ENCODE measurements around the gene EIPR1. TPM values are rescaled to one million over a fixed set of nuclear protein-coding genes. Genes with fewer than 3 reads are reported as not detected.
A peak's percentile ranks its signal among the peaks of the same experiment; 100 is the strongest.
"Not testable (repeated sequence)": the region's sequence is repeated elsewhere in the genome, so short reads cannot be mapped to it uniquely, and the experiment has no call there.

EIPR1 gene
- total and polyA plus RNA-seq, 2 of the 13 experiments (the other 11 are each of a cell fraction or from before 2014, with no cell fraction given), result 70.0 to 96.3 TPM

DNA sequence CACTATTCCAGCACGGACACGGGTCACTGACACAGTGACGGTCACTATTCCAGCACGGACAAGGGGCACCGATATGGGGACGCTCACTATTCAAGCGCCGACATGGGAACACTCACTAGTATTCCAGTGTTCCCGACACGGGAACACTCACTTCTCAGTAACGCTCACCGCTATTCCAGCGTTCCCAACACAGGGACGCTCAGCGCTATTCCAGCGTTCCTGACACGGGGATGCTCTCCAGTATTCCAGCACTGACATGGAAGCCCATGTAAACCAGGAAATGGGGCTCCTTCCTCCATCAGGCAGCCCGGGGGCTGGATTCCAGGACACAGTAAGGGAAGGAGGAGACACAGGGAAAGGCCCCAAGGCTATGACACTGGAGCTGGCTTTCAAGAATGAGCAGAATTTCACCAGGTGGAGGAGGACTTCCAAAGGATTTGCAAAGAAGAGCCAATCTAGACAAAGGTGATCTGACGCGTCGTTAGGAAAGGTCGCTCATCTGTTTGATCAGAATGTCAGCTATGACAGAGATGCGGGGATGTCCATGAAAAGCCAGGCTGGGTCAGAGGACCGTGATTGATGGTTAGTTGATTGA lies 196.1 kb downstream of the EIPR1 start (continued):
- TF ChIP-seq, protein P1, sequence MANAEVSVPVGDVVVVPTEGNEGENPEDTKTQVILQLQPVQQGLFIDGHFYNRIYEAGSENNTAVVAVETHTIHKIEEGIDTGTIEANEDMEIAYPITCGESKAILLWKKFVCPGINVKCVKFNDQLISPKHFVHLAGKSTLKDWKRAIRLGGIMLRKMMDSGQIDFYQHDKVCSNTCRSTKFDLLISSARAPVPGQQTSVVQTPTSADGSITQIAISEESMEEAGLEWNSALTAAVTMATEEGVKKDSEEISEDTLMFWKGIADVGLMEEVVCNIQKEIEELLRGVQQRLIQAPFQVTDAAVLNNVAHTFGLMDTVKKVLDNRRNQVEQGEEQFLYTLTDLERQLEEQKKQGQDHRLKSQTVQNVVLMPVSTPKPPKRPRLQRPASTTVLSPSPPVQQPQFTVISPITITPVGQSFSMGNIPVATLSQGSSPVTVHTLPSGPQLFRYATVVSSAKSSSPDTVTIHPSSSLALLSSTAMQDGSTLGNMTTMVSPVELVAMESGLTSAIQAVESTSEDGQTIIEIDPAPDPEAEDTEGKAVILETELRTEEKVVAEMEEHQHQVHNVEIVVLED (CRISPR knock-in tag; IDR thresholded peaks at IDR 0.05; ENCODE audit: borderline replicate concordance), result no peak
- no peak for TF ChIP-seq KDM3A (CRISPR knock-in tag; IDR thresholded peaks at IDR 0.05; ENCODE audit: low read depth)
- no peak for TF ChIP-seq MATR3 (CRISPR knock-in tag; IDR thresholded peaks at IDR 0.05)
- TF ChIP-seq ELF4 (CRISPR knock-in tag; IDR thresholded peaks at IDR 0.05; ENCODE audit: borderline replicate concordance), result no peak
- no peak for TF ChIP-seq ZBTB1 (CRISPR knock-in tag; IDR thresholded peaks at IDR 0.05; ENCODE audit: borderline replicate concordance)
- no peak for TF ChIP-seq ZNF562 (CRISPR knock-in tag; IDR thresholded peaks at IDR 0.05; ENCODE audit: borderline replicate concordance)
- TF ChIP-seq DPF2 (CRISPR knock-in tag; IDR thresholded peaks at IDR 0.05; ENCODE audit: borderline replicate concordance, low read depth), result no peak
- TF ChIP-seq NFE2L1 (CRISPR knock-in tag; IDR thresholded peaks at IDR 0.05; ENCODE audit: borderline replicate concordance), result no peak
- no peak for TF ChIP-seq GLI4 (CRISPR knock-in tag; IDR thresholded peaks at IDR 0.05; ENCODE audit: borderline replicate concordance)
- TF ChIP-seq, protein P2, sequence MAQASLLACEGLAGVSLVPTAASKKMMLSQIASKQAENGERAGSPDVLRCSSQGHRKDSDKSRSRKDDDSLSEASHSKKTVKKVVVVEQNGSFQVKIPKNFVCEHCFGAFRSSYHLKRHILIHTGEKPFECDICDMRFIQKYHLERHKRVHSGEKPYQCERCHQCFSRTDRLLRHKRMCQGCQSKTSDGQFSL (CRISPR knock-in tag; IDR thresholded peaks at IDR 0.05), result no peak

DNA sequence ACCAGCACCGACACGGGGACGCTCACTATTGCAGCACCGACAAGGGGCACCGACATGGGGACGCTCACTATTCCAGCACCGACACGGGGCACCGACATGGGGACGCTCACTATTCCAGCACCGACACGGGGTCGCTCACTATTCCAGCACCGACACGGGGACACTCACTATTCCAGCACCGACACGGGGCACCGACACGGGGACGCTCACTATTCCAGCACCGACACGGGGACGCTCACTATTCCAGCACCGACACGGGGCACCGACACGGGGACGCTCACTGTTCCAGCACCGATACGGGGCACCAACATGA lies 196.8 kb downstream of the EIPR1 start:
- CTCF ChIA-PET (ENCODE audit: low intra/inter-chr PET ratio, low total read pairs); DNase-seq (ENCODE audit: low spot score): not testable (repeated sequence)

More for the DNA sequence above, 196.8 kb downstream of the EIPR1 start:
- H3K27me3 ChIP-seq (ENCODE audit: control insufficient read depth in 1 of 2, insufficient read depth in 2 of 2, low read length in 2 of 2); H3K27ac ChIP-seq (ENCODE audit: extremely low read length, insufficient read depth, low read length); intact Hi-C loops (cut with micrococcal nuclease; ENCODE audit: unreplicated experiment); H3K4me3 ChIP-seq (replicated peaks in 1 of 3; ENCODE audit: insufficient read depth in 1 of 3, low read depth in 2 of 3, low read length in 3 of 3); H3K79me2 ChIP-seq (ENCODE audit: insufficient read depth, low read length); H3K36me3 ChIP-seq (replicated peaks in 1 of 2; ENCODE audit: control insufficient read depth in 1 of 2, insufficient read depth in 2 of 2, low read length in 2 of 2); H2AFZ ChIP-seq (ENCODE audit: low read length); H3K4me1 ChIP-seq (ENCODE audit: insufficient read depth, low read length); H4K20me1 ChIP-seq (ENCODE audit: insufficient read depth, low read length); H3K4me2 ChIP-seq (ENCODE audit: low read depth, low read length); BruUV-seq (replicated peaks); H3K9ac ChIP-seq (ENCODE audit: insufficient read depth, low read depth, low read length); POLR2A ChIA-PET; H3K9me3 ChIP-seq (ENCODE audit: low read length); in situ Hi-C loops (cut with HindIII; ENCODE audit: extremely low pct_ligation_motif_present, low pct_unique_long_range_greater_than_20kb): not testable (repeated sequence)
- ATAC-seq (peak; percentile 19), FAIRE-seq (peak; percentile 55)
- 79% methylated on average over 30 of the region's 30 CpGs for WGBS (ENCODE audit: low lambda C conversion rate)

All from HepG2 (cell line).